ENCODE measurements around the gene TMEM72.

TMEM72 gene

GRCh38 chr10:44921061-44921460, 9.9 kb downstream of the TMEM72 start:
- DNase-seq = no peak

GRCh38 chr10:44921506-44921905, 10.4 kb downstream of the TMEM72 start:
- no peak for DNase-seq

- no peak for DNase-seq
These were observed 10.9 kb downstream of the TMEM72 start for GRCh38 chr10:44922021-44922420.

- no peak for DNase-seq
These were observed 11.8 kb downstream of the TMEM72 start for GRCh38 chr10:44922796-44923545.

- DNase-seq = no peak
These were observed 12.5 kb downstream of the TMEM72 start for GRCh38 chr10:44923611-44924010.

GRCh38 chr10:44924261-44925040, 13.3 kb downstream of the TMEM72 start:
- DNase-seq = no peak

GRCh38 chr10:44925224-44925623, 14.1 kb downstream of the TMEM72 start:
- DNase-seq = no peak

GRCh38 chr10:44925811-44926750, 14.9 kb downstream of the TMEM72 start:
- no peak for DNase-seq

- no peak for DNase-seq
These were observed 15.7 kb downstream of the TMEM72 start for GRCh38 chr10:44926751-44927351.

GRCh38 chr10:44927352-44927751, 16.2 kb downstream of the TMEM72 start:
- no peak for DNase-seq

GRCh38 chr10:44928462-44928861, 17.3 kb downstream of the TMEM72 start:
- DNase-seq = no peak

- DNase-seq = no peak
These were observed 18.5 kb downstream of the TMEM72 start for GRCh38 chr10:44929356-44930255.

GRCh38 chr10:44930904-44931620, 19.9 kb downstream of the TMEM72 start:
- no peak for DNase-seq

- DNase-seq = no peak
These were observed 20.7 kb downstream of the TMEM72 start for GRCh38 chr10:44931621-44932516.

- peak; percentile 79 for DNase-seq
These were observed 21.6 kb downstream of the TMEM72 start for GRCh38 chr10:44932517-44933450.

GRCh38 chr10:44933451-44934321, 22.5 kb downstream of the TMEM72 start:
- no peak for DNase-seq

GRCh38 chr10:44934416-44935200, 23.5 kb downstream of the TMEM72 start:
- DNase-seq = no peak
